ENCODE measurements around the gene TMEM263. TPM values are rescaled to one million over a fixed set of nuclear protein-coding genes. Genes with fewer than 3 reads are reported as not detected.
"Not testable (repeated sequence)": the region's sequence is repeated elsewhere in the genome, so short reads cannot be mapped to it uniquely, and the experiment has no call there.

The TMEM263 gene
- total RNA-seq, 2 experiments from 2014 or later = 38.9 to 43.0 TPM

- H3K4me3 Mint-ChIP-seq = peak within 1 kb of the TSS; percentile 85
- peaks cover 29% of the 10 kb centered on the region for H3K36me3 Mint-ChIP-seq (ENCODE audit: low read depth)
- ATAC-seq (peak; percentile 93), DNase-seq (peak; percentile 88)
- no peaks in the 10 kb centered on the region for H3K27me3 Mint-ChIP-seq
- POLR2A ChIA-PET = no interaction called here
- peak within 1 kb of the TSS; percentile 75 for H3K27ac Mint-ChIP-seq
- intact Hi-C loops (cut with DNase I, micrococcal nuclease) = loop anchor here (1.0 to 2.0 kb wide), 4 partner anchors 32 to 630 kb away; partner anchors contain the start of genes CRY1 (in 2 of the 2), TMEM263 (in 2 of the 2) and POLR3B (in 1 of the 2)
- peaks cover 42% of the 10 kb centered on the region for H3K4me1 Mint-ChIP-seq
- H3K9me3 Mint-ChIP-seq (ENCODE audit: low read depth) = peaks cover 10% of the 10 kb centered on the region
- CTCF ChIA-PET = interaction anchor here (0.5 to 1.4 kb wide), 3 partner anchors 24 to 686 kb away, joined by 3 to 5 read pairs (median 3); no protein-coding TSS in a partner anchor
Observed at GRCh38 chr12:106986625-106987389, 31.1 kb downstream of the TMEM263 start, which contains the start of gene MTERF2. Gene MTERF2, minus strand, starts transcription at chr12:106987146. Its CDS starts 8,432 bp downstream, at chr12:106978714.

- Mint-ChIP-seq H3K36me3 (ENCODE audit: low read depth) (peaks cover 29% of the 10 kb centered on the region), H3K9me3 (ENCODE audit: low read depth) (peaks cover 10% of the 10 kb centered on the region), H3K4me1 (peaks cover 38% of the 10 kb centered on the region), H3K27ac (peak overlapping the region; percentile 75), H3K27me3 (no peaks in the 10 kb centered on the region), H3K4me3 (peak overlapping the region; percentile 85)
- DNase-seq = no peak
- ChIA-PET POLR2A (interaction anchor here (0.6 kb wide), 1 partner anchor 34 kb away, joined by 3 read pairs; no protein-coding TSS in a partner anchor), CTCF (interaction anchor here (1.1 to 1.4 kb wide), 2 partner anchors 25 to 102 kb away, joined by 3 to 5 read pairs; no protein-coding TSS in a partner anchor)
- intact Hi-C loops (cut with DNase I, micrococcal nuclease) = loop anchor here (1.0 to 2.0 kb wide), 4 partner anchors 33 to 631 kb away; partner anchors contain the start of genes CRY1 (in 2 of the 2), TMEM263 (in 2 of the 2) and POLR3B (in 1 of the 2)
- no peak for ATAC-seq
Observed at GRCh38 chr12:106987846-106988245, 32.1 kb downstream of the TMEM263 start.

- no peak for ATAC-seq
- H3K27me3 Mint-ChIP-seq = no peaks in the 10 kb centered on the region
- H3K9me3 Mint-ChIP-seq (ENCODE audit: low read depth) = no peaks in the 10 kb centered on the region
- intact Hi-C loops (cut with DNase I, micrococcal nuclease) = no loop called here
- H3K36me3 Mint-ChIP-seq (ENCODE audit: low read depth) = peaks cover 28% of the 10 kb centered on the region
- H3K4me1 Mint-ChIP-seq = no peaks in the 10 kb centered on the region
- no peak overlapping the region for H3K4me3 Mint-ChIP-seq
- DNase-seq = no peak
- POLR2A ChIA-PET = no interaction called here
- H3K27ac Mint-ChIP-seq = no peak overlapping the region
- CTCF ChIA-PET = no interaction called here
Observed at GRCh38 chr12:106994579-106995220, 39.0 kb downstream of the TMEM263 start.

- H3K4me1 Mint-ChIP-seq; DNase-seq; H3K9me3 Mint-ChIP-seq (ENCODE audit: low read depth); H3K27ac Mint-ChIP-seq; intact Hi-C loops (cut with DNase I, micrococcal nuclease); POLR2A ChIA-PET; CTCF ChIA-PET; ATAC-seq; H3K27me3 Mint-ChIP-seq; H3K4me3 Mint-ChIP-seq: not testable (repeated sequence)
- peaks cover 33% of the 10 kb centered on the region for H3K36me3 Mint-ChIP-seq (ENCODE audit: low read depth)
Observed at GRCh38 chr12:106996102-106996501, 40.4 kb downstream of the TMEM263 start.

- ATAC-seq (no peak), DNase-seq (no peak)
- intact Hi-C loops (cut with DNase I, micrococcal nuclease) = no loop called here
- no peaks in the 10 kb centered on the region for H3K9me3 Mint-ChIP-seq (ENCODE audit: low read depth)
- no peak overlapping the region for H3K27ac Mint-ChIP-seq
- ChIA-PET CTCF (interaction anchor here (0.8 to 0.9 kb wide), 2 partner anchors 76 to 162 kb away, joined by 3 read pairs; no protein-coding TSS in a partner anchor), POLR2A (interaction anchor here (1.1 kb wide), 1 partner anchor 65 kb away, joined by 3 read pairs; no protein-coding TSS in a partner anchor)
- no peaks in the 10 kb centered on the region for H3K4me1 Mint-ChIP-seq
- no peak overlapping the region for H3K4me3 Mint-ChIP-seq
- no peaks in the 10 kb centered on the region for H3K27me3 Mint-ChIP-seq
- peaks cover 35% of the 10 kb centered on the region for H3K36me3 Mint-ChIP-seq (ENCODE audit: low read depth)
Observed at GRCh38 chr12:106997916-106998315, 42.2 kb downstream of the TMEM263 start.

GRCh38 chr12:106999446-106999845 lies 43.7 kb downstream of the TMEM263 start:
- intact Hi-C loops (cut with DNase I, micrococcal nuclease) = no loop called here
- ChIA-PET POLR2A (no interaction called here), CTCF (no interaction called here)
- ATAC-seq = no peak
- H3K9me3 Mint-ChIP-seq (ENCODE audit: low read depth) = no peaks in the 10 kb centered on the region
- H3K4me3 Mint-ChIP-seq = no peak overlapping the region
- peaks cover 35% of the 10 kb centered on the region for H3K36me3 Mint-ChIP-seq (ENCODE audit: low read depth)
- no peak overlapping the region for H3K27ac Mint-ChIP-seq
- no peaks in the 10 kb centered on the region for H3K4me1 Mint-ChIP-seq
- no peaks in the 10 kb centered on the region for H3K27me3 Mint-ChIP-seq
- no peak for DNase-seq

GRCh38 chr12:107002665-107003064 lies 47.0 kb downstream of the TMEM263 start:
- H3K27ac Mint-ChIP-seq; H3K4me3 Mint-ChIP-seq; intact Hi-C loops (cut with DNase I, micrococcal nuclease); H3K4me1 Mint-ChIP-seq; ATAC-seq; DNase-seq; H3K27me3 Mint-ChIP-seq; POLR2A ChIA-PET; H3K9me3 Mint-ChIP-seq (ENCODE audit: low read depth): not testable (repeated sequence)
- H3K36me3 Mint-ChIP-seq (ENCODE audit: low read depth) = peaks cover 17% of the 10 kb centered on the region
- CTCF ChIA-PET = interaction anchor here (2.1 kb wide), 1 partner anchor 12 kb away, joined by 5 read pairs; no protein-coding TSS in a partner anchor

GRCh38 chr12:107007411-107007810 lies 51.7 kb downstream of the TMEM263 start:
- DNase-seq = no peak
- H3K9me3 Mint-ChIP-seq (ENCODE audit: low read depth) = no peaks in the 10 kb centered on the region

GRCh38 chr12:107011519-107011918 lies 55.8 kb downstream of the TMEM263 start:
- ATAC-seq = no peak
- H3K36me3 Mint-ChIP-seq (ENCODE audit: low read depth) = peaks cover 8% of the 10 kb centered on the region
- H3K9me3 Mint-ChIP-seq (ENCODE audit: low read depth) = no peaks in the 10 kb centered on the region
- ChIA-PET POLR2A (no interaction called here), CTCF (interaction anchor here (1.1 kb wide), 1 partner anchor 13 kb away, joined by 4 read pairs; no protein-coding TSS in a partner anchor)
- no peak for DNase-seq
- intact Hi-C loops (cut with DNase I, micrococcal nuclease) = no loop called here
- H3K4me3 Mint-ChIP-seq = no peak overlapping the region
- no peaks in the 10 kb centered on the region for H3K27me3 Mint-ChIP-seq
- H3K4me1 Mint-ChIP-seq = no peaks in the 10 kb centered on the region
- no peak overlapping the region for H3K27ac Mint-ChIP-seq

More at GRCh38 chr12:107007411-107007810, 51.7 kb downstream of the TMEM263 start:
- Mint-ChIP-seq H3K4me1 (no peaks in the 10 kb centered on the region), H3K36me3 (ENCODE audit: low read depth) (peaks cover 8% of the 10 kb centered on the region), H3K4me3 (no peak overlapping the region), H3K27me3 (no peaks in the 10 kb centered on the region), H3K27ac (no peak overlapping the region)
- POLR2A ChIA-PET = no interaction called here
- intact Hi-C loops (cut with DNase I, micrococcal nuclease) = no loop called here
- CTCF ChIA-PET = interaction anchor here (0.7 to 1.1 kb wide), 2 partner anchors 10 to 124 kb away, joined by 3 read pairs; no protein-coding TSS in a partner anchor
- ATAC-seq = no peak

GRCh38 chr12:107012736-107013425 lies 57.2 kb downstream of the TMEM263 start:
- Mint-ChIP-seq H3K27ac (no peak overlapping the region), H3K9me3 (ENCODE audit: low read depth) (no peaks in the 10 kb centered on the region), H3K4me3 (no peak overlapping the region), H3K36me3 (ENCODE audit: low read depth) (peaks cover 10% of the 10 kb centered on the region), H3K4me1 (no peaks in the 10 kb centered on the region), H3K27me3 (no peaks in the 10 kb centered on the region)
- no peak for ATAC-seq
- DNase-seq = no peak
- POLR2A ChIA-PET = no interaction called here
- CTCF ChIA-PET = no interaction called here
- intact Hi-C loops (cut with DNase I, micrococcal nuclease) = no loop called here

GRCh38 chr12:107014055-107014454 lies 58.3 kb downstream of the TMEM263 start:
- intact Hi-C loops (cut with DNase I, micrococcal nuclease) = loop anchor here in 1 of 2 experiments (1.0 kb wide), 1 partner anchor 90 kb away; no protein-coding TSS in a partner anchor
- Mint-ChIP-seq H3K27me3 (no peaks in the 10 kb centered on the region), H3K27ac (no peak overlapping the region), H3K9me3 (ENCODE audit: low read depth) (no peaks in the 10 kb centered on the region), H3K36me3 (ENCODE audit: low read depth) (peaks cover 13% of the 10 kb centered on the region), H3K4me1 (no peaks in the 10 kb centered on the region), H3K4me3 (no peak overlapping the region)
- ChIA-PET POLR2A (no interaction called here), CTCF (interaction anchor here (0.7 kb wide), 1 partner anchor 31 kb away, joined by 4 read pairs; no protein-coding TSS in a partner anchor)
- no peak for ATAC-seq
- no peak for DNase-seq
